Gastrocnemius medialis (tissue), 4 donors: ENCODE results near the gene AKR7A3.

Source experiments
- POLR2A ChIP-seq, 2 donors: fragments of 450-650 bp; IDR thresholded peaks; one replicate each; pipeline ENCODE4 v1.6.1; 2017; ENCODE audit warnings: antibody characterized with exemption in 2 of 2, mild to moderate bottlenecking in 2 of 2, moderate library complexity in 2 of 2
- TF ChIP-seq, protein P1 (sequence below), 5 experiments: fragments of 450-650 bp in 3 of 5; fragments of 200-600 bp in 2 of 5; sonication (generic) in 2 of 5; IDR thresholded peaks in 4 of 5; conservative IDR thresholded peaks in 1 of 5; 1 replicate in 4 of 5; 2 replicates in 1 of 5; pipeline ENCODE4 v1.5.1; 2016 to 2019; ENCODE audit warnings: antibody characterized with exemption in 5 of 5, mild to moderate bottlenecking in 3 of 5, moderate library complexity in 3 of 5

DNA sequence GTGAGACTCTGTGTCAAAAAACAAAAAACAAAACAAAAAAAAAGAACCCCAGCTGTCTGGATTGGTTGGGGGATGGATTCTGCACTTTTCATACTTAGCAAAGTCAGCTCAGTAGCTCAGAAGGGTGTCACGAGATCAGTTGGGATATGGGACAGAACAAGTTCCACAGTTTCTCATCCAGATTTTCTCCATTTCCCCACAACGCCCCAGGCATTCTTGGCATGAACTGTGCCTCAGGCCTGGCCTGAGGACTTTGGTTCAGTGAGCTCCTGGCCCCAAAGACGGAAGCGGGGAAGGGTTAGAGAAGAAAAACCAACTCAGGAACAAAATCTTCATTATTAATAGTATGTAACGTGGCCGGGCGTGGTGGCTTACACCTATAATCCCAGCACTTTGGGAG, 21.5 kb upstream of the AKR7A3 start:
- TF ChIP-seq, protein P1, sequence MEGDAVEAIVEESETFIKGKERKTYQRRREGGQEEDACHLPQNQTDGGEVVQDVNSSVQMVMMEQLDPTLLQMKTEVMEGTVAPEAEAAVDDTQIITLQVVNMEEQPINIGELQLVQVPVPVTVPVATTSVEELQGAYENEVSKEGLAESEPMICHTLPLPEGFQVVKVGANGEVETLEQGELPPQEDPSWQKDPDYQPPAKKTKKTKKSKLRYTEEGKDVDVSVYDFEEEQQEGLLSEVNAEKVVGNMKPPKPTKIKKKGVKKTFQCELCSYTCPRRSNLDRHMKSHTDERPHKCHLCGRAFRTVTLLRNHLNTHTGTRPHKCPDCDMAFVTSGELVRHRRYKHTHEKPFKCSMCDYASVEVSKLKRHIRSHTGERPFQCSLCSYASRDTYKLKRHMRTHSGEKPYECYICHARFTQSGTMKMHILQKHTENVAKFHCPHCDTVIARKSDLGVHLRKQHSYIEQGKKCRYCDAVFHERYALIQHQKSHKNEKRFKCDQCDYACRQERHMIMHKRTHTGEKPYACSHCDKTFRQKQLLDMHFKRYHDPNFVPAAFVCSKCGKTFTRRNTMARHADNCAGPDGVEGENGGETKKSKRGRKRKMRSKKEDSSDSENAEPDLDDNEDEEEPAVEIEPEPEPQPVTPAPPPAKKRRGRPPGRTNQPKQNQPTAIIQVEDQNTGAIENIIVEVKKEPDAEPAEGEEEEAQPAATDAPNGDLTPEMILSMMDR (IDR thresholded peaks at IDR 0.05 in 4 of 5, conservative IDR thresholded peaks at IDR 0.05 in 1 of 5): no peak
- no peak for TF ChIP-seq POLR2A (IDR thresholded peaks at IDR 0.05)
